Measurements from ENCODE around the gene PTOV1. TPM values are rescaled to one million over a fixed set of nuclear protein-coding genes. Genes with fewer than 3 reads are reported as not detected.

PTOV1 gene
- total and polyA plus RNA-seq, 10 of the 15 experiments (the other 5 are each of a cell fraction or from before 2014, with no cell fraction given), result 3.2 to 83.5 (median 22.3) TPM

- TF ChIP-seq, protein P1, sequence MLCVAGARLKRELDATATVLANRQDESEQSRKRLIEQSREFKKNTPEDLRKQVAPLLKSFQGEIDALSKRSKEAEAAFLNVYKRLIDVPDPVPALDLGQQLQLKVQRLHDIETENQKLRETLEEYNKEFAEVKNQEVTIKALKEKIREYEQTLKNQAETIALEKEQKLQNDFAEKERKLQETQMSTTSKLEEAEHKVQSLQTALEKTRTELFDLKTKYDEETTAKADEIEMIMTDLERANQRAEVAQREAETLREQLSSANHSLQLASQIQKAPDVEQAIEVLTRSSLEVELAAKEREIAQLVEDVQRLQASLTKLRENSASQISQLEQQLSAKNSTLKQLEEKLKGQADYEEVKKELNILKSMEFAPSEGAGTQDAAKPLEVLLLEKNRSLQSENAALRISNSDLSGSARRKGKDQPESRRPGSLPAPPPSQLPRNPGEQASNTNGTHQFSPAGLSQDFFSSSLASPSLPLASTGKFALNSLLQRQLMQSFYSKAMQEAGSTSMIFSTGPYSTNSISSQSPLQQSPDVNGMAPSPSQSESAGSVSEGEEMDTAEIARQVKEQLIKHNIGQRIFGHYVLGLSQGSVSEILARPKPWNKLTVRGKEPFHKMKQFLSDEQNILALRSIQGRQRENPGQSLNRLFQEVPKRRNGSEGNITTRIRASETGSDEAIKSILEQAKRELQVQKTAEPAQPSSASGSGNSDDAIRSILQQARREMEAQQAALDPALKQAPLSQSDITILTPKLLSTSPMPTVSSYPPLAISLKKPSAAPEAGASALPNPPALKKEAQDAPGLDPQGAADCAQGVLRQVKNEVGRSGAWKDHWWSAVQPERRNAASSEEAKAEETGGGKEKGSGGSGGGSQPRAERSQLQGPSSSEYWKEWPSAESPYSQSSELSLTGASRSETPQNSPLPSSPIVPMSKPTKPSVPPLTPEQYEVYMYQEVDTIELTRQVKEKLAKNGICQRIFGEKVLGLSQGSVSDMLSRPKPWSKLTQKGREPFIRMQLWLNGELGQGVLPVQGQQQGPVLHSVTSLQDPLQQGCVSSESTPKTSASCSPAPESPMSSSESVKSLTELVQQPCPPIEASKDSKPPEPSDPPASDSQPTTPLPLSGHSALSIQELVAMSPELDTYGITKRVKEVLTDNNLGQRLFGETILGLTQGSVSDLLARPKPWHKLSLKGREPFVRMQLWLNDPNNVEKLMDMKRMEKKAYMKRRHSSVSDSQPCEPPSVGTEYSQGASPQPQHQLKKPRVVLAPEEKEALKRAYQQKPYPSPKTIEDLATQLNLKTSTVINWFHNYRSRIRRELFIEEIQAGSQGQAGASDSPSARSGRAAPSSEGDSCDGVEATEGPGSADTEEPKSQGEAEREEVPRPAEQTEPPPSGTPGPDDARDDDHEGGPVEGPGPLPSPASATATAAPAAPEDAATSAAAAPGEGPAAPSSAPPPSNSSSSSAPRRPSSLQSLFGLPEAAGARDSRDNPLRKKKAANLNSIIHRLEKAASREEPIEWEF (IDR thresholded peaks at IDR 0.05; ENCODE audit: insufficient replicate concordance, low read depth, low read length), result no peak
- TF ChIP-seq, protein P2, sequence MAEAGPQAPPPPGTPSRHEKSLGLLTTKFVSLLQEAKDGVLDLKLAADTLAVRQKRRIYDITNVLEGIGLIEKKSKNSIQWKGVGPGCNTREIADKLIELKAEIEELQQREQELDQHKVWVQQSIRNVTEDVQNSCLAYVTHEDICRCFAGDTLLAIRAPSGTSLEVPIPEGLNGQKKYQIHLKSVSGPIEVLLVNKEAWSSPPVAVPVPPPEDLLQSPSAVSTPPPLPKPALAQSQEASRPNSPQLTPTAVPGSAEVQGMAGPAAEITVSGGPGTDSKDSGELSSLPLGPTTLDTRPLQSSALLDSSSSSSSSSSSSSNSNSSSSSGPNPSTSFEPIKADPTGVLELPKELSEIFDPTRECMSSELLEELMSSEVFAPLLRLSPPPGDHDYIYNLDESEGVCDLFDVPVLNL (IDR thresholded peaks at IDR 0.05; ENCODE audit: low read depth, low read length), result no peak
- no peak for TF ChIP-seq YY1 (IDR thresholded peaks at IDR 0.05; ENCODE audit: low read depth, low read length)
- TF ChIP-seq ELK1 (IDR thresholded peaks at IDR 0.05; ENCODE audit: low read depth, low read length), result no peak
- TF ChIP-seq TBL1XR1 (IDR thresholded peaks at IDR 0.05; ENCODE audit: low read depth, low read length), result no peak
- no peak for TF ChIP-seq SMAD5 (IDR thresholded peaks at IDR 0.05; ENCODE audit: low read depth)
- no peak for TF ChIP-seq LARP7 (IDR thresholded peaks at IDR 0.05)
Measured at GRCh38 chr19:49850221-49850486, 805 bp upstream of the PTOV1 start (continued).

Data from GM12878 (cell line).